HEK293 (cell line): ENCODE measurements around the gene SMC3.

Source experiments
- CTCF ChIA-PET: fragments of 350-600 bp; formaldehyde crosslinking; extraction: SDS; loops from one replicate; lab custom pipeline; 2021; ENCODE audit warnings: antibody characterized with exemption; lab: Yijun Ruan, JAX
- POLR2A ChIA-PET: fragments of 300-600 bp; formaldehyde crosslinking; extraction: SDS; loops from one replicate; lab custom pipeline; 2020; ENCODE audit warnings: antibody characterized with exemption, inconsistent platforms; lab: Yijun Ruan, JAX
- H3K27ac ChIP-seq: fragments of 200-500 bp; sonication (Bioruptor generic); 2 replicates; pipeline ENCODE4 v1.5.1; 2014; ENCODE audit warnings: low read depth, low read length, control low read depth, inconsistent platforms; ENCODE audit errors: extremely low read depth
- H3K36me3 ChIP-seq, 2 experiments: fragments of 200-500 bp in 1 of 2; sonication (Bioruptor generic) in 1 of 2; 1 replicate in 1 of 2; 2 replicates in 1 of 2; pipeline ENCODE4 v1.5.1; 2014 to 2017; ENCODE audit warnings: inconsistent platforms in 2 of 2, low read length in 2 of 2; ENCODE audit not compliant: control insufficient read depth in 2 of 2, insufficient read depth in 1 of 2
- H3K4me1 ChIP-seq: fragments of 200-500 bp; sonication (Bioruptor generic); 2 replicates; pipeline ENCODE4 v1.5.1; 2014; ENCODE audit warnings: mild to moderate bottlenecking, low read length, inconsistent platforms; ENCODE audit not compliant: control insufficient read depth, insufficient read depth
- H3K4me3 ChIP-seq: 2 replicates; pipeline ENCODE4 v1.5.1; 2011; ENCODE audit warnings: low read depth, mild to moderate bottlenecking, control low read depth, low read length, moderate library complexity
- H3K9me3 ChIP-seq: fragments of 200-500 bp; sonication (Bioruptor generic); 2 replicates; pipeline ENCODE4 v1.5.1; 2014; ENCODE audit warnings: low read depth, low read length, inconsistent platforms; ENCODE audit not compliant: control insufficient read depth, insufficient read depth
- GLI2 ChIP-seq: fragments of 450-650 bp; formaldehyde crosslinking; IDR thresholded peaks from 2 replicates; pipeline ENCODE4; 2017; ENCODE audit warnings: missing biosample characterization, missing genetic modification characterization, low read depth, borderline replicate concordance
- KLF9 ChIP-seq: fragments of 450-650 bp; formaldehyde crosslinking; IDR thresholded peaks from 2 replicates; pipeline ENCODE4 v1.5.1; 2016; ENCODE audit warnings: missing biosample characterization, missing genetic modification characterization, low read depth
- ZBTB11 ChIP-seq: fragments of 450-650 bp; formaldehyde crosslinking; conservative IDR thresholded peaks from 2 replicates; pipeline ENCODE4 v1.5.1; 2016; ENCODE audit warnings: low read depth, missing biosample characterization, missing genetic modification characterization
- ZBTB8A ChIP-seq: fragments of 450-650 bp; formaldehyde crosslinking; IDR thresholded peaks from 2 replicates; pipeline ENCODE4 v1.5.1; 2016; ENCODE audit warnings: missing biosample characterization, missing genetic modification characterization
- ZNF138 ChIP-seq: fragments of 450-650 bp; formaldehyde crosslinking; IDR thresholded peaks from 2 replicates; pipeline ENCODE4 v1.5.1; 2016; ENCODE audit warnings: missing biosample characterization, missing genetic modification characterization, borderline replicate concordance
- ZNF2 ChIP-seq: fragments of 450-650 bp; formaldehyde crosslinking; IDR thresholded peaks from 2 replicates; pipeline ENCODE4 v1.5.1; 2016; ENCODE audit warnings: missing biosample characterization, missing genetic modification characterization
- ZNF239 ChIP-seq: fragments of 450-650 bp; formaldehyde crosslinking; IDR thresholded peaks from 2 replicates; pipeline ENCODE4 v1.5.1; 2016; ENCODE audit warnings: missing biosample characterization, missing genetic modification characterization
- ZNF341 ChIP-seq: fragments of 450-650 bp; formaldehyde crosslinking; IDR thresholded peaks from 2 replicates; pipeline ENCODE4; 2016; ENCODE audit warnings: low read depth, missing biosample characterization, missing genetic modification characterization
- ZNF37A ChIP-seq: fragments of 450-650 bp; IDR thresholded peaks from 2 replicates; pipeline ENCODE4 v1.5.1; 2018; ENCODE audit warnings: missing biosample characterization, missing genetic modification characterization
- ZNF394 ChIP-seq: fragments of 450-650 bp; formaldehyde crosslinking; IDR thresholded peaks from 2 replicates; pipeline ENCODE4 v1.5.1; 2016; ENCODE audit warnings: missing biosample characterization, missing genetic modification characterization, mild to moderate bottlenecking, moderate library complexity, borderline replicate concordance
- ZNF426 ChIP-seq: fragments of 450-650 bp; formaldehyde crosslinking; IDR thresholded peaks from 2 replicates; pipeline ENCODE4 v1.5.1; 2017; ENCODE audit warnings: missing biosample characterization, missing genetic modification characterization, mild to moderate bottlenecking, inconsistent platforms, moderate library complexity
- ZNF433 ChIP-seq: fragments of 450-650 bp; formaldehyde crosslinking; IDR thresholded peaks from 2 replicates; pipeline ENCODE4 v1.5.1; 2016; ENCODE audit warnings: missing biosample characterization, missing genetic modification characterization, low read depth
- ZNF501 ChIP-seq: fragments of 450-650 bp; formaldehyde crosslinking; IDR thresholded peaks from 2 replicates; pipeline ENCODE4 v1.5.1; 2016; ENCODE audit warnings: missing biosample characterization, missing genetic modification characterization
- ZNF510 ChIP-seq: fragments of 450-650 bp; formaldehyde crosslinking; IDR thresholded peaks from 2 replicates; pipeline ENCODE4 v1.5.1; 2018; ENCODE audit warnings: mild to moderate bottlenecking, missing genetic modification characterization, missing biosample characterization; ENCODE audit not compliant: insufficient replicate concordance
- ZNF621 ChIP-seq: fragments of 450-650 bp; formaldehyde crosslinking; IDR thresholded peaks from 2 replicates; pipeline ENCODE4 v1.5.1; 2017; ENCODE audit warnings: missing biosample characterization, missing genetic modification characterization
- ZNF623 ChIP-seq: fragments of 450-650 bp; formaldehyde crosslinking; IDR thresholded peaks from 2 replicates; pipeline ENCODE4 v1.5.1; 2016; ENCODE audit warnings: missing biosample characterization, missing genetic modification characterization
- ZNF629 ChIP-seq: fragments of 450-650 bp; formaldehyde crosslinking; IDR thresholded peaks from 2 replicates; pipeline ENCODE4 v1.5.1; 2017; ENCODE audit warnings: missing biosample characterization, missing genetic modification characterization
- ZNF654 ChIP-seq: fragments of 450-650 bp; formaldehyde crosslinking; IDR thresholded peaks from 2 replicates; pipeline ENCODE4 v1.5.1; 2016; ENCODE audit warnings: low read depth, missing biosample characterization, missing genetic modification characterization
- ZNF660 ChIP-seq: fragments of 450-650 bp; IDR thresholded peaks from 2 replicates; pipeline ENCODE4 v1.5.1; 2018; ENCODE audit warnings: missing biosample characterization, mild to moderate bottlenecking, missing genetic modification characterization
- ZNF664 ChIP-seq: fragments of 450-650 bp; formaldehyde crosslinking; IDR thresholded peaks from 2 replicates; pipeline ENCODE4 v1.5.1; 2016; ENCODE audit warnings: missing biosample characterization, missing genetic modification characterization
- ZNF791 ChIP-seq: fragments of 450-650 bp; formaldehyde crosslinking; IDR thresholded peaks from 2 replicates; pipeline ENCODE4 v1.5.1; 2016; ENCODE audit warnings: missing biosample characterization, missing genetic modification characterization
- ZNF830 ChIP-seq: fragments of 450-650 bp; IDR thresholded peaks from 2 replicates; pipeline ENCODE4 v1.5.0; 2018; ENCODE audit warnings: missing biosample characterization, missing genetic modification characterization, low read depth, mild to moderate bottlenecking, moderate library complexity
- ZXDB ChIP-seq: fragments of 450-650 bp; formaldehyde crosslinking; IDR thresholded peaks from 2 replicates; pipeline ENCODE4 v1.5.1; 2016; ENCODE audit warnings: missing biosample characterization, missing genetic modification characterization
- TF ChIP-seq, protein P1 (sequence below): fragments of 450-650 bp; formaldehyde crosslinking; IDR thresholded peaks from 2 replicates; pipeline ENCODE4 v1.5.1; 2016; ENCODE audit warnings: missing biosample characterization, missing genetic modification characterization, borderline replicate concordance
- TF ChIP-seq, protein P2 (sequence below): fragments of 450-650 bp; formaldehyde crosslinking; IDR thresholded peaks from 2 replicates; pipeline ENCODE4 v1.5.1; 2017; ENCODE audit warnings: missing biosample characterization, missing genetic modification characterization
- TF ChIP-seq, protein P3 (sequence below): fragments of 450-650 bp; formaldehyde crosslinking; conservative IDR thresholded peaks from 2 replicates; pipeline ENCODE4 v1.5.1; 2016; ENCODE audit warnings: low read depth, missing biosample characterization, missing genetic modification characterization

SMC3 gene

DNA sequence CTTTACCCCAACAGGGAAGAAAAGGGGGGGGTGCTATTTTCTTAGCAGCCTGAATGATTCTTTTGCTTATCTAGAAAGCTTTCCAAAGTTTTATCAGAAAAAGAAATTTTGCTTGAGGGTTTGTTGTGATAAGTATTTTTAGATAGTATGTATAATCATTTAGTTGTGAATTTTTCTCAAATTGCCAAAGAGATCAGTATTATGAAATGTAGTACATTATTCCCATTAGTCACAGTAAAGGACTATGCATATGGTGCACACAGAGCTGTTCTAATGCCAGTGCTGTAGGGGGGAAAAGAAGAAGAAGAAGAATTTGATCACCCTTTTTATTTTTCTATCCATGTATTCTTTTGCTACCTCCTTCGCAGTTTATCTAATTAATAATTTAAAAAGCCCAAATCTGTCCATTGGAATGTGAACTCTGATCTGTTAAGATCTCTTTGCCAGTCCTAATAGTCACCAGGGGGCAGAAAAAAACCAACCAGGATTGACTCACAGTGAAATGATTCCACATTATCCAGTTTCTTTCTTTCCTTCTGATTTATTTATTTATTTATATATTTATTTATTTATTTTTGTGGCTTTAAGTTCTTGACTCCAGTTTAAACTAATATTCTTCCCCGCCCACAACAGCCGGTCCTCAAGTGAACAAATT, 81.3 kb downstream of the SMC3 start:
- ChIA-PET CTCF (interaction anchor here (0.6 to 3.4 kb wide), 11 partner anchors 9 to 221 kb away, joined by 3 to 24 read pairs (median 4); no protein-coding TSS in a partner anchor), POLR2A (interaction anchor here (1.1 to 1.3 kb wide), 3 partner anchors 58 to 438 kb away, joined by 3 to 4 read pairs (median 3); partner anchors contain the start of gene SHOC2)
- H3K4me1 ChIP-seq, result peaks cover 46% of the 10 kb centered on the region
- H3K9me3 ChIP-seq, result no peaks in the 10 kb centered on the region
- H3K4me3 ChIP-seq, result no peak overlapping the region
- no peaks in the 10 kb centered on the region for H3K36me3 ChIP-seq
- H3K27ac ChIP-seq, result no peak overlapping the region
- peak; percentile 66 for TF ChIP-seq ZBTB8A (tag by site-specific recombination)
- no peak for TF ChIP-seq ZNF239
- TF ChIP-seq, protein P1, sequence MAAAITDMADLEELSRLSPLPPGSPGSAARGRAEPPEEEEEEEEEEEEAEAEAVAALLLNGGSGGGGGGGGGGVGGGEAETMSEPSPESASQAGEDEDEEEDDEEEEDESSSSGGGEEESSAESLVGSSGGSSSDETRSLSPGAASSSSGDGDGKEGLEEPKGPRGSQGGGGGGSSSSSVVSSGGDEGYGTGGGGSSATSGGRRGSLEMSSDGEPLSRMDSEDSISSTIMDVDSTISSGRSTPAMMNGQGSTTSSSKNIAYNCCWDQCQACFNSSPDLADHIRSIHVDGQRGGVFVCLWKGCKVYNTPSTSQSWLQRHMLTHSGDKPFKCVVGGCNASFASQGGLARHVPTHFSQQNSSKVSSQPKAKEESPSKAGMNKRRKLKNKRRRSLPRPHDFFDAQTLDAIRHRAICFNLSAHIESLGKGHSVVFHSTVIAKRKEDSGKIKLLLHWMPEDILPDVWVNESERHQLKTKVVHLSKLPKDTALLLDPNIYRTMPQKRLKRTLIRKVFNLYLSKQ (tag by site-specific recombination), result 0 out of 2 replicates have a peak, but pooled peaks have one; percentile 36
- TF ChIP-seq ZNF138 (tag by site-specific recombination), result 0 out of 2 replicates have a peak, but pooled peaks have one; percentile 49
- TF ChIP-seq ZNF426 (tag by site-specific recombination), result peak; percentile 82
- TF ChIP-seq ZNF791 (tag by site-specific recombination), result 0 out of 2 replicates have a peak, but pooled peaks have one; percentile 44
- TF ChIP-seq ZNF2 (tag by site-specific recombination), result no peak
- peak; percentile 71 for TF ChIP-seq ZBTB11 (tag by site-specific recombination)
- peak; percentile 54; the same call in 1 of the 2 replicates for TF ChIP-seq ZNF433 (tag by site-specific recombination)
- TF ChIP-seq ZNF654, result peak; percentile 45
- TF ChIP-seq ZXDB (tag by site-specific recombination), result peak; percentile 59
- peak; percentile 64 for TF ChIP-seq ZNF510 (tag by site-specific recombination)
- peak; percentile 93 for TF ChIP-seq ZNF394 (tag by site-specific recombination)
- TF ChIP-seq ZNF341 (tag by site-specific recombination), result peak; percentile 62
- peak; percentile 72 for TF ChIP-seq ZNF623
- no peak for TF ChIP-seq ZNF37A
- TF ChIP-seq GLI2 (tag by site-specific recombination), result peak; percentile 53; the same call in 1 of the 2 replicates
- TF ChIP-seq ZNF629 (tag by site-specific recombination), result peak; percentile 40; the same call in 1 of the 2 replicates
- TF ChIP-seq KLF9 (tag by site-specific recombination), result no peak
- TF ChIP-seq, protein P2, sequence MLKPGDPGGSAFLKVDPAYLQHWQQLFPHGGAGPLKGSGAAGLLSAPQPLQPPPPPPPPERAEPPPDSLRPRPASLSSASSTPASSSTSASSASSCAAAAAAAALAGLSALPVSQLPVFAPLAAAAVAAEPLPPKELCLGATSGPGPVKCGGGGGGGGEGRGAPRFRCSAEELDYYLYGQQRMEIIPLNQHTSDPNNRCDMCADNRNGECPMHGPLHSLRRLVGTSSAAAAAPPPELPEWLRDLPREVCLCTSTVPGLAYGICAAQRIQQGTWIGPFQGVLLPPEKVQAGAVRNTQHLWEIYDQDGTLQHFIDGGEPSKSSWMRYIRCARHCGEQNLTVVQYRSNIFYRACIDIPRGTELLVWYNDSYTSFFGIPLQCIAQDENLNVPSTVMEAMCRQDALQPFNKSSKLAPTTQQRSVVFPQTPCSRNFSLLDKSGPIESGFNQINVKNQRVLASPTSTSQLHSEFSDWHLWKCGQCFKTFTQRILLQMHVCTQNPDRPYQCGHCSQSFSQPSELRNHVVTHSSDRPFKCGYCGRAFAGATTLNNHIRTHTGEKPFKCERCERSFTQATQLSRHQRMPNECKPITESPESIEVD, result peak; percentile 85
- no peak for TF ChIP-seq ZNF660 (tag by site-specific recombination)
- TF ChIP-seq ZNF501 (tag by site-specific recombination), result peak; percentile 35; the same call in 1 of the 2 replicates
- peak; percentile 70; the same call in 1 of the 2 replicates for TF ChIP-seq ZNF664 (tag by site-specific recombination)
- no peak for TF ChIP-seq ZNF621 (tag by site-specific recombination)
- TF ChIP-seq, protein P3, sequence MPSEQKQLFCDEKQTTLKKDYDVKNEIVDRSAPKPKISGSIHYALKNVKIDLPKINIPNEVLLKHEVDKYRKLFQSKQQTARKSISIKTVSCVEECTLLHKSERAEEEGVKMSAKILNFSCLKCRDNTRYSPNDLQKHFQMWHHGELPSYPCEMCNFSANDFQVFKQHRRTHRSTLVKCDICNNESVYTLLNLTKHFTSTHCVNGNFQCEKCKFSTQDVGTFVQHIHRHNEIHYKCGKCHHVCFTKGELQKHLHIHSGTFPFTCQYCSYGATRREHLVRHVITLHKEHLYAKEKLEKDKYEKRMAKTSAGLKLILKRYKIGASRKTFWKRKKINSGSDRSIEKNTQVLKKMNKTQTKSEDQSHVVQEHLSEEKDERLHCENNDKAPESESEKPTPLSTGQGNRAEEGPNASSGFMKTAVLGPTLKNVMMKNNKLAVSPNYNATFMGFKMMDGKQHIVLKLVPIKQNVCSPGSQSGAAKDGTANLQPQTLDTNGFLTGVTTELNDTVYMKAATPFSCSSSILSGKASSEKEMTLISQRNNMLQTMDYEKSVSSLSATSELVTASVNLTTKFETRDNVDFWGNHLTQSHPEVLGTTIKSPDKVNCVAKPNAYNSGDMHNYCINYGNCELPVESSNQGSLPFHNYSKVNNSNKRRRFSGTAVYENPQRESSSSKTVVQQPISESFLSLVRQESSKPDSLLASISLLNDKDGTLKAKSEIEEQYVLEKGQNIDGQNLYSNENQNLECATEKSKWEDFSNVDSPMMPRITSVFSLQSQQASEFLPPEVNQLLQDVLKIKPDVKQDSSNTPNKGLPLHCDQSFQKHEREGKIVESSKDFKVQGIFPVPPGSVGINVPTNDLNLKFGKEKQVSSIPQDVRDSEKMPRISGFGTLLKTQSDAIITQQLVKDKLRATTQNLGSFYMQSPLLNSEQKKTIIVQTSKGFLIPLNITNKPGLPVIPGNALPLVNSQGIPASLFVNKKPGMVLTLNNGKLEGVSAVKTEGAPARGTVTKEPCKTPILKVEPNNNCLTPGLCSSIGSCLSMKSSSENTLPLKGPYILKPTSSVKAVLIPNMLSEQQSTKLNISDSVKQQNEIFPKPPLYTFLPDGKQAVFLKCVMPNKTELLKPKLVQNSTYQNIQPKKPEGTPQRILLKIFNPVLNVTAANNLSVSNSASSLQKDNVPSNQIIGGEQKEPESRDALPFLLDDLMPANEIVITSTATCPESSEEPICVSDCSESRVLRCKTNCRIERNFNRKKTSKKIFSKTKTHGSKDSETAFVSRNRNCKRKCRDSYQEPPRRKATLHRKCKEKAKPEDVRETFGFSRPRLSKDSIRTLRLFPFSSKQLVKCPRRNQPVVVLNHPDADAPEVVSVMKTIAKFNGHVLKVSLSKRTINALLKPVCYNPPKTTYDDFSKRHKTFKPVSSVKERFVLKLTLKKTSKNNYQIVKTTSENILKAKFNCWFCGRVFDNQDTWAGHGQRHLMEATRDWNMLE (tag by site-specific recombination), result peak; percentile 92
- TF ChIP-seq ZNF830 (tag by site-specific recombination), result no peak
